Loucy (cell line): ENCODE results near the gene RIMBP2.

Experiments
- H2AFZ ChIP-seq: fragments of 200-600 bp; sonication (generic); 2 replicates; pipeline ENCODE4 v1.6.0; 2016; ENCODE audit warnings: antibody characterized with exemption, mild to moderate bottlenecking, low read length, moderate library complexity
- H3F3A ChIP-seq: fragments of 200-600 bp; 2 replicates; pipeline ENCODE4 v1.6.0; 2016; ENCODE audit warnings: antibody characterized with exemption, low read depth, mild to moderate bottlenecking
- H3K27me3 ChIP-seq: fragments of 200-600 bp; sonication (generic); 2 replicates; pipeline ENCODE4 v1.6.1; 2014; ENCODE audit warnings: low read length, mild to moderate bottlenecking; ENCODE audit not compliant: insufficient read depth, poor library complexity, severe bottlenecking
- H3K36me3 ChIP-seq: fragments of 200-600 bp; sonication (generic); 2 replicates; pipeline ENCODE4 v1.6.1; 2016; ENCODE audit warnings: low read length; ENCODE audit not compliant: insufficient read depth
- H3K4me1 ChIP-seq: fragments of 200-600 bp; sonication (generic); 2 replicates; pipeline ENCODE4 v1.5.1; 2014; ENCODE audit warnings: low read length, mild to moderate bottlenecking; ENCODE audit not compliant: insufficient read depth, poor library complexity, severe bottlenecking
- H3K4me2 ChIP-seq: fragments of 200-600 bp; sonication (generic); 2 replicates; pipeline ENCODE4 v1.6.0; 2014; ENCODE audit warnings: antibody characterized with exemption, low read length, low read depth, mild to moderate bottlenecking; ENCODE audit not compliant: poor library complexity, severe bottlenecking
- H3K4me3 ChIP-seq: fragments of 200-600 bp; sonication (generic); 2 replicates; pipeline ENCODE4 v1.5.1; 2014; ENCODE audit warnings: low read length, mild to moderate bottlenecking, mixed read lengths; ENCODE audit not compliant: poor library complexity, severe bottlenecking
- H3K79me2 ChIP-seq: fragments of 200-600 bp; sonication (generic); 2 replicates; pipeline ENCODE4 v1.6.1; 2014; ENCODE audit warnings: low read length; ENCODE audit not compliant: insufficient read depth
- H3K9ac ChIP-seq: fragments of 200-600 bp; sonication (generic); 2 replicates; pipeline ENCODE4 v1.6.0; 2014; ENCODE audit warnings: mild to moderate bottlenecking, low read depth, low read length, moderate library complexity; ENCODE audit not compliant: poor library complexity, severe bottlenecking
- H3K9me2 ChIP-seq: fragments of 200-600 bp; sonication (generic); replicated peaks from 2 replicates; pipeline ENCODE4 v1.6.1; 2016; ENCODE audit warnings: low read depth, low read length, mixed read lengths
- H3K9me3 ChIP-seq: fragments of 200-600 bp; sonication (generic); 2 replicates; pipeline ENCODE4 v1.6.1; 2014; ENCODE audit warnings: mild to moderate bottlenecking, antibody characterized with exemption, low read length, low read depth; ENCODE audit not compliant: insufficient read depth
- H4K20me1 ChIP-seq: fragments of 200-600 bp; sonication (generic); 2 replicates; pipeline ENCODE4 v1.6.0; 2014; ENCODE audit warnings: antibody characterized with exemption, low read length, mild to moderate bottlenecking; ENCODE audit not compliant: insufficient read depth, poor library complexity, severe bottlenecking
- EZH2phosphoT487 ChIP-seq: fragments of 200-600 bp; IDR thresholded peaks from 2 replicates; pipeline ENCODE4 v1.6.1; 2018; ENCODE audit warnings: antibody characterized with exemption, mild to moderate bottlenecking, moderate library complexity, borderline replicate concordance
- TF ChIP-seq, protein P1 (sequence below): fragments of 200-600 bp; sonication (generic); conservative IDR thresholded peaks from 2 replicates; pipeline ENCODE4 v1.5.1; 2014; ENCODE audit warnings: mild to moderate bottlenecking, antibody characterized with exemption, low read length

RIMBP2 gene

DNA sequence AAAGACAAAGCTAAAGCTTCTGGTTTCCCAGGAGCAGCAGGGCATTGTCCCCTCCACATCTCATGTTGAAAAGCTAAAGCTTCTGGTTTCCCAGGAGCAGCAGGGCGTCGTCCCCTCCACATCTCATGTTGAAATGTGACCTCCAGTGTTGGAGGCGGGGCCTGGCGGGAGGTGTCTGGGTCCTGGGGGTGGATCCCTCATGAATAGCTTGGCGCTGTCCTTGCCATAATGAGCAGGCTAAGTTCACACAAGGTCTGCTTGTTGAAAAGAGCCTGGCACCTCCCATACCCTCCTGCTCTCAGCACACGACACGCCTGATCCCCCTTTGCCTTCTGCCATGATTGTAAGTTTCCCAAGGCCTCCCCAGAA is 254.7 kb downstream of the RIMBP2 start:
- Histone ChIP-seq H3K79me2 (no peaks in the 10 kb centered on the region), H3K9ac (no peak overlapping the region), H3K9me2 (no peaks in the 10 kb centered on the region), H3K27me3 (no peaks in the 10 kb centered on the region), H3F3A (no peaks in the 10 kb centered on the region), H3K36me3 (no peaks in the 10 kb centered on the region), H3K4me3 (no peak overlapping the region), H2AFZ (no peak overlapping the region), H3K4me2 (no peak overlapping the region), H4K20me1 (no peaks in the 10 kb centered on the region), H3K9me3 (peaks cover 7% of the 10 kb centered on the region; the same call in 1 of the 2 replicates), H3K4me1 (no peaks in the 10 kb centered on the region)
- TF ChIP-seq, protein P1, sequence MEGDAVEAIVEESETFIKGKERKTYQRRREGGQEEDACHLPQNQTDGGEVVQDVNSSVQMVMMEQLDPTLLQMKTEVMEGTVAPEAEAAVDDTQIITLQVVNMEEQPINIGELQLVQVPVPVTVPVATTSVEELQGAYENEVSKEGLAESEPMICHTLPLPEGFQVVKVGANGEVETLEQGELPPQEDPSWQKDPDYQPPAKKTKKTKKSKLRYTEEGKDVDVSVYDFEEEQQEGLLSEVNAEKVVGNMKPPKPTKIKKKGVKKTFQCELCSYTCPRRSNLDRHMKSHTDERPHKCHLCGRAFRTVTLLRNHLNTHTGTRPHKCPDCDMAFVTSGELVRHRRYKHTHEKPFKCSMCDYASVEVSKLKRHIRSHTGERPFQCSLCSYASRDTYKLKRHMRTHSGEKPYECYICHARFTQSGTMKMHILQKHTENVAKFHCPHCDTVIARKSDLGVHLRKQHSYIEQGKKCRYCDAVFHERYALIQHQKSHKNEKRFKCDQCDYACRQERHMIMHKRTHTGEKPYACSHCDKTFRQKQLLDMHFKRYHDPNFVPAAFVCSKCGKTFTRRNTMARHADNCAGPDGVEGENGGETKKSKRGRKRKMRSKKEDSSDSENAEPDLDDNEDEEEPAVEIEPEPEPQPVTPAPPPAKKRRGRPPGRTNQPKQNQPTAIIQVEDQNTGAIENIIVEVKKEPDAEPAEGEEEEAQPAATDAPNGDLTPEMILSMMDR, result no peak
- no peak for TF ChIP-seq EZH2phosphoT487

DNA sequence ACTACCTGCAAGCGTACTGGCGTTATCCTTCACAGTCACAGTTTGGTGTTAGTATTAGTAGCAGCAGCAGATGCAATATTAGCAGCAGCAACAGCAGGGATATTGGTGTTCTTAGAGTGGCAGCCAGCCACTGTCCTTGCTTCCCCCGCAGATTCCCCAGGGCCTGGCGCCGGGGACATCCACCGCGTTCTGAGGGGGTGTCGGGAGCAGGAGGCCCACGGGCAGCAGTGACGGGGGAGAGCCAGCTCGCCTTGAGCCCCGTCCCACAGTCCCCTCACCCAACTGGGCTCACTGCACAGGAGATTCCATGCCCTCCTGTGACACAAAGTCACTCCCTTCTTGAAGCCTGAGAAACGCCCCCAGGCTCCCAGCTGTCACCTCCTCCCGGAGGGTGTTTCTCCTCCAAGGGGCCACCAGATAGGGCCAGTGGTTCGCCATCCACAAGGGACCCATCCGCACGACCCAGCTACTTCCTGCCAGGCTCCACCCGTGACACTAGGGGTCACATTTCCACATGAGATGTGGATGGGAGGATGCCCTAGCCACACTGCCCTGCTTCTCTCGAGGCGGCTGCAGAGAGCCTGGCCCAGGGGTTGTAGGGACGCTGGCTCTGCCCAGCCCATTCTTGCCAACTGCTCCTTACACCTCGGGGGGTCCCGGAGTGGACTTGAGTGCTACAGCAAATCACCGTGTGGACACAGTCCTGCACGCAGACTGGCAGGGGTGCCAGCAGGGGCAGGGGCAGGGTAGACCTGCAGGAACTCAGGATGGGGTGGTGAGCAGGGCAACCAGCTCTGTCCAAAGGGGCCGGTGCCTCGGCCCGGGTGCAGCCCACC is 255.3 kb downstream of the RIMBP2 start:
- TF ChIP-seq, protein P1, result no peak
- TF ChIP-seq EZH2phosphoT487, result no peak
- Histone ChIP-seq H2AFZ (no peak overlapping the region), H4K20me1 (no peaks in the 10 kb centered on the region), H3K36me3 (no peaks in the 10 kb centered on the region), H3K9me2 (no peaks in the 10 kb centered on the region), H3K4me3 (no peak overlapping the region), H3K27me3 (no peaks in the 10 kb centered on the region), H3K79me2 (no peaks in the 10 kb centered on the region), H3F3A (no peaks in the 10 kb centered on the region), H3K9me3 (peaks cover 7% of the 10 kb centered on the region; the same call in 1 of the 2 replicates), H3K4me2 (no peak overlapping the region), H3K9ac (no peak overlapping the region), H3K4me1 (no peaks in the 10 kb centered on the region)

DNA sequence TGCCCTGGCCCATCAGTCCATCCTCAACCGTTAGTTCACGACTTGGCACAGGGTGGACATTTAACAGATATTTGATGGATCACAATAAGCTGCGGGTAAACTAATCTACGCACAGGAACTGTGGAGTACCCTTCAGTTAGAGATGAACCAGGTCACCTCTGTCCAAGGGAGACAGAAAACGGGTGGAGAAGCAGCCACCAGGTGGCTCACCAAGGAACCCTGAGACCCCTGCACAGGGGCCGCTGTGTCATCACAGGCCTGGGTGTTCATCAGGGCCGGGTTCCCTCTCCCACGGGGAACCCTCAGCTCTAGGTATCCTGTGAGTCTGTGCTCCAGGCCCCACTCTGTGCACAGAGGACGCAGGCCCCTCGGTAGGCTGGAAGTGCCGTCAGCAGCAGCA is 256.2 kb downstream of the RIMBP2 start:
- TF ChIP-seq, protein P1, result no peak
- no peak for TF ChIP-seq EZH2phosphoT487
- no peaks in the 10 kb centered on the region for H3K27me3 ChIP-seq
- H3K4me2 ChIP-seq, result no peak overlapping the region
- H3K9me2 ChIP-seq, result no peaks in the 10 kb centered on the region
- no peak overlapping the region for H2AFZ ChIP-seq
- H4K20me1 ChIP-seq, result no peaks in the 10 kb centered on the region
- no peak overlapping the region for H3K4me3 ChIP-seq
- H3K4me1 ChIP-seq, result no peaks in the 10 kb centered on the region
- peaks cover 6% of the 10 kb centered on the region; the same call in 1 of the 2 replicates for H3K9me3 ChIP-seq
- H3K79me2 ChIP-seq, result no peaks in the 10 kb centered on the region
- no peaks in the 10 kb centered on the region for H3K36me3 ChIP-seq
- H3F3A ChIP-seq, result no peaks in the 10 kb centered on the region
- no peak overlapping the region for H3K9ac ChIP-seq
